Spleen (tissue), 7 donors: ENCODE data around the gene FADS1.

ENCODE experiments used
- POLR2A ChIP-seq, 3 donors: fragments of 450-650 bp; IDR thresholded peaks; one replicate each; pipeline ENCODE4 v1.5.1; 2017; ENCODE audit warnings: antibody characterized with exemption in 3 of 3, mild to moderate bottlenecking in 1 of 3
- POLR2AphosphoS5 ChIP-seq, 3 donors: sonication (generic); formaldehyde crosslinking; IDR thresholded peaks; one replicate each; pipeline ENCODE4 v1.5.1; 2017; ENCODE audit warnings: antibody characterized with exemption in 3 of 3
- TF ChIP-seq, protein P1 (sequence below), 11 experiments: fragments of 200-600 bp in 7 of 11; fragments of 450-650 bp in 4 of 11; sonication (generic) in 4 of 11; IDR thresholded peaks in 8 of 11; conservative IDR thresholded peaks in 3 of 11; 1 replicate in 7 of 11; 2 replicates in 4 of 11; pipeline versions ENCODE4 v1.4.0 to v1.8.0; 2016 to 2021; ENCODE audit warnings: antibody characterized with exemption in 11 of 11, inconsistent platforms in 4 of 11, mild to moderate bottlenecking in 1 of 11
- donor health status: DM: no; HTN: no; CAD: no; lungs with moderate emphysema.
- donor health status: DM: no; HTN: no; CAD: no.
- donor health status: DM: no; HTN: no; CAD: no.

DNA sequence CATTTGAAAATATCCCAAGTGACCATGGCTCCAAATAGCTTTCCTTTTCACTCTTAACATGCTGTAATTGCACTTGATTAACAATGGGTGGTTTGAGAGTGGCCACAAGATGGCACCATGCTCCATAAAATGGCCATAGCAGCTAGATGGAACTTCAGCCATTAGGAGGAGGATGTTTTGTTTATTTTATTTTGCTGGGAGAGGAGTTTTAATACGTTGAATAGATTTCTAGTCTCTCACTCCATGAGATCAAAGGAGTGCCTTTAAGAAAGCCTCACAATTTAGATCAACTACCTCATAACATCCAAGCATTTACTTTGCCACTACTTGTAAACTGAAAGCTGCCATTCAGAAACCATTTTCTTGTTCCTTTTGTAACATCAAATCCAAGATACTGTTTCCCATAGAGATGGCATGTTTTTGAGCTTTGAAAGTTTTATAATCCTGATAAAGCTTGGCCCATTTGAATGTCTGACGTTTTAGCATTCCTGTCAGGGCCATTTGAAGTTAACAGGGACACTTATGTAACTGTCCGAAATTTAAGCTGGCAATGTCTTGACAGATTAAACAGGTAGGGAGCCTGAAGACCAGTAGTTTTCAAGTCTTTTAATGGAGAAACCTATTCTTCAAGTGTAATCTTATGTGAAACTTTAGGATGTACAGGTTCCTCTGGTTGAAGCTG is 19.4 kb downstream of the FADS1 start:
- TF ChIP-seq, protein P1, sequence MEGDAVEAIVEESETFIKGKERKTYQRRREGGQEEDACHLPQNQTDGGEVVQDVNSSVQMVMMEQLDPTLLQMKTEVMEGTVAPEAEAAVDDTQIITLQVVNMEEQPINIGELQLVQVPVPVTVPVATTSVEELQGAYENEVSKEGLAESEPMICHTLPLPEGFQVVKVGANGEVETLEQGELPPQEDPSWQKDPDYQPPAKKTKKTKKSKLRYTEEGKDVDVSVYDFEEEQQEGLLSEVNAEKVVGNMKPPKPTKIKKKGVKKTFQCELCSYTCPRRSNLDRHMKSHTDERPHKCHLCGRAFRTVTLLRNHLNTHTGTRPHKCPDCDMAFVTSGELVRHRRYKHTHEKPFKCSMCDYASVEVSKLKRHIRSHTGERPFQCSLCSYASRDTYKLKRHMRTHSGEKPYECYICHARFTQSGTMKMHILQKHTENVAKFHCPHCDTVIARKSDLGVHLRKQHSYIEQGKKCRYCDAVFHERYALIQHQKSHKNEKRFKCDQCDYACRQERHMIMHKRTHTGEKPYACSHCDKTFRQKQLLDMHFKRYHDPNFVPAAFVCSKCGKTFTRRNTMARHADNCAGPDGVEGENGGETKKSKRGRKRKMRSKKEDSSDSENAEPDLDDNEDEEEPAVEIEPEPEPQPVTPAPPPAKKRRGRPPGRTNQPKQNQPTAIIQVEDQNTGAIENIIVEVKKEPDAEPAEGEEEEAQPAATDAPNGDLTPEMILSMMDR (IDR thresholded peaks at IDR 0.05 in 8 of 11, conservative IDR thresholded peaks at IDR 0.05 in 3 of 11): peak; percentile 77 to 93 (median 85)
- TF ChIP-seq POLR2AphosphoS5 (IDR thresholded peaks at IDR 0.05) (no peak), POLR2A (IDR thresholded peaks at IDR 0.05) (no peak)
